Measurements from ENCODE around the gene MERTK.

MERTK gene

DNA sequence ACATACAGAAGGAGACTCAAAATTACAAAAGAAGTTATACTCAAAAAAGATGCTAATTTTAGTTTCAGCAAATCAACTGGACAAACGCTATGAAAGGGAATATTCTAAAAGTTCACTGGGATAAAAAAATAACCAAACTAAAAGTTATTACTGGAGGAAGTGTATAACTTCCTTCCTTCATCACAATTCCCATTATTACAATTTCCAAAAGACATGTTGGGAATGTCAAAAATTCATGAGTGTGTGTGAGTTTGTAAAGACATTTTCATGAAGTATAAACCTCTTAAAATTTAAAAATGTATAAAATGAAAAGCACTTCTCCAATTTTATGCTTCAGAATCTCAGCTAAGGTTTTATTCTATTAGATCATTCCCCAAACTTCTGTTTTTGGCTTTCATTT is 67.8 kb downstream of the MERTK start:
- Mint-ChIP-seq H3K9me3 (no peaks in the 10 kb centered on the region), H3K27ac (no peak overlapping the region), H3K27me3 (peaks cover 5% of the 10 kb centered on the region), H3K4me3 (no peak overlapping the region), H3K4me1 (no peaks in the 10 kb centered on the region), H3K36me3 (no peaks in the 10 kb centered on the region)
- DNase-seq (ENCODE audit: low spot score in 2 of 2): no peak
- ATAC-seq (ENCODE audit: low read depth): no peak

DNA sequence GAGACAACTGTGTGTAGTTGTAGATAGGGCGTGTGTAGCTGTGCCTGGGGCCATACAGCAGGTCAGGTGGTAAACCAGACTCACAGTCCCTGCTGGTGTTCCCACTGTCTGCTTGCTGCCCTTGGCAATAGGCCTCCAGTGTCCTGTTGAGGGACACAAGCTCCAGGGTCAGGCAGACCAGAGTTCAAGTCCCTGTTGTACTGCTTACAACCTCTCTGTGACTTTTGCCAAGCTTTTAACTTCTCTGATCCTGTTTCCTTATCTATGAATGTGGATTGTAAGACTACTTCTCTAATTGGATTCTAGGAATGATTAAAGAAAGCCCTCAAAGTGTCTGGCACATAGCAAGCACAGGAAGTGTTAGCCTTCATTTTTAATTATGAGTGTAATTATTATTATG is 68.6 kb downstream of the MERTK start:
- H3K4me3 Mint-ChIP-seq: no peak overlapping the region
- H3K27ac Mint-ChIP-seq: no peak overlapping the region
- ATAC-seq (ENCODE audit: low read depth): no peak
- no peaks in the 10 kb centered on the region for H3K4me1 Mint-ChIP-seq
- no peaks in the 10 kb centered on the region for H3K9me3 Mint-ChIP-seq
- DNase-seq (ENCODE audit: low spot score in 2 of 2): no peak
- no peaks in the 10 kb centered on the region for H3K36me3 Mint-ChIP-seq
- peaks cover 3% of the 10 kb centered on the region for H3K27me3 Mint-ChIP-seq

DNA sequence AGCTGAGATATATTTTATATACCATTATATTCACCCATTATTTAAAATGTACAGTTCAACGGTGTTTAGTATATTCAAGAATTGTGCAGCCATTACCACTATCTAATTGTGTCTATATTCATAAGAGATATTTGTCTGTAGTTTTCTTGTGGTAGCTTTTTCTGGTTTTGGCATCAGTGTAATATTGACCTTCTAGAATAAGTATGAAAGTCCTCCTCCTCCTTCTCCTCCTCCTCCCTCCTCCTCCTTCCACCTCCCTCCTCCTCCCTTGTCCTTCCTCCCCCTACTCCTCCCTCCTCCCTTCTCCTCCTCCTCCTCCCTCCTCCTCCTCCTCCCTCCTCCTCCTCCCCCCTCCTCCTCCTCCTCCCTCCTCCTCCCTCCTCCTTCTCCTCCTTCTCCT is 72.0 kb downstream of the MERTK start:
- ATAC-seq (ENCODE audit: low read depth): no peak
- H3K4me3 Mint-ChIP-seq: no peak overlapping the region
- no peaks in the 10 kb centered on the region for H3K9me3 Mint-ChIP-seq
- H3K36me3 Mint-ChIP-seq: no peaks in the 10 kb centered on the region
- H3K27me3 Mint-ChIP-seq: peaks cover 9% of the 10 kb centered on the region
- H3K4me1 Mint-ChIP-seq: peaks cover 2% of the 10 kb centered on the region
- no peak overlapping the region for H3K27ac Mint-ChIP-seq
- DNase-seq (ENCODE audit: low spot score in 2 of 2): no peak

DNA sequence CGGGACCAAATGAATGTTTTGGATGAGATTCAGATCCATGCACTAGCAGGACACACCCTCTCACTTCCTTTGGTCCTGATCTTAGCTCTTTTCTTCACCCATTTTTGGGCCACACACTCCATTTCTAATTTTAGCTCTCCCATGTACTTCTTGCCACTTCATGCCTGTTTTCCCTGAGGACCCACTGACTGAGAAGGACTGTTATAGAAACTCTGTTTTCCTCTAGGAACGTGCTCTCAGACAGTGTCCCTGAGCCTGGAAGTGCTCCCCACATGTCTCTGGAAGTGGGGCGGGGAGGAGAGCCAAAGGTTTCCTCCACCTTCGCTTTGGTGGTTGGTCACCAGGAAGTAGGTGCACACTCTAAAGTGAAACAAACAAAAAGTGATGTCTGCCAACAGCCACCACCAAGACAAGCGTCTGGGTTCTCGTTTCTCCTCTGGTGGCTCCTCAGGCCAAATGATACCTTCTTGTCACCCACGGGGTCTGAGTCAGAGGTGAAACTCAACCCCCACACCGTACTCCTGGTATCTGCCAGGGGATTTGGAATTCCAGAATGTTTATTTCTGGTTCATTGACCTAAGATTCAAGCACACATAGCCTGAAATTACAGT is 74.7 kb downstream of the MERTK start:
- Mint-ChIP-seq H3K4me1 (peaks cover 2% of the 10 kb centered on the region), H3K36me3 (peaks cover 9% of the 10 kb centered on the region), H3K27me3 (peaks cover 6% of the 10 kb centered on the region), H3K4me3 (peak overlapping the region; percentile 43), H3K9me3 (peaks cover 9% of the 10 kb centered on the region), H3K27ac (no peak overlapping the region)
- DNase-seq (ENCODE audit: low spot score in 2 of 2) (no peak), ATAC-seq (ENCODE audit: low read depth) (peak; percentile 41)

DNA sequence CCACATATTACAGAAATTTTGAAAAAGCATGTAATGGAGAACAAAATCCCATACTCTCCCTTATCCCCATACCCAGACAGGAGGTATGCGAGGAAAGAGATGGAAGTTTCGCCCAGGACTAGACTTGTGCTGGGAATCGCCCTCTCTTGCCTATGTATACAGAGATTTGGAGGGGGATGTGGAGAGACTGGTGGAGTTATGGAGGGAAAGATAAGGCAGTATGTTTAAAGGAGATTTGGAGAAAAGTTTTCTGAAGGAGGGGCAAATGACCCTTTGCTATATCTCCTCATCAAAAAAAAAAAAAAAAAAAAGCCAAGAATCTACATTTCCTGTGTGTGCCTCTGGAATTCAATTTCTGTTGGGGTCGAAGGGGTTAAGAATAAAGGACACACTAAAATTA is 75.3 kb downstream of the MERTK start:
- no peak overlapping the region for H3K27ac Mint-ChIP-seq
- no peak for DNase-seq (ENCODE audit: low spot score in 2 of 2)
- peaks cover 9% of the 10 kb centered on the region for H3K36me3 Mint-ChIP-seq
- no peak for ATAC-seq (ENCODE audit: low read depth)
- peaks cover 2% of the 10 kb centered on the region for H3K4me1 Mint-ChIP-seq
- H3K9me3 Mint-ChIP-seq: peaks cover 10% of the 10 kb centered on the region
- H3K27me3 Mint-ChIP-seq: peaks cover 6% of the 10 kb centered on the region
- H3K4me3 Mint-ChIP-seq: no peak overlapping the region

DNA sequence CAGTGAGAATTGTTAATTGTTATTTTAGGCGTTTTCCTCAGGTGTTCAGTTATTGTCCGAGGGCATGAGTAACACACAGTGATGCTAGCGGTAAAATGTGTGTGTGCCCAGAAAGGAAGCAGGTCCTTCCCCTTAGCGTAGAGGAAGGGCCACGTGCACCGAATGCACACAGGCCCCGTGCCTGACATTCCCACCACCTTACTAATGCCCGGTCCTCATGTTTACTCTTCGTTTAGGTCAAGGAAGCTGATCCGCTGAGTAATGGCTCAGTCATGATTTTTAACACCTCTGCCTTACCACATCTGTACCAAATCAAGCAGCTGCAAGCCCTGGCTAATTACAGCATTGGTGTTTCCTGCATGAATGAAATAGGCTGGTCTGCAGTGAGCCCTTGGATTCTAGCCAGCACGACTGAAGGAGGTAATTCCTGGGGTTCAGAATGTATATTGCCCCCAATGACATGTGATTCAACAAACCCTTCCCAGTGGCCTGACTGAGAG is 76.7 kb downstream of the MERTK start:
- no peak for ATAC-seq (ENCODE audit: low read depth)

DNA sequence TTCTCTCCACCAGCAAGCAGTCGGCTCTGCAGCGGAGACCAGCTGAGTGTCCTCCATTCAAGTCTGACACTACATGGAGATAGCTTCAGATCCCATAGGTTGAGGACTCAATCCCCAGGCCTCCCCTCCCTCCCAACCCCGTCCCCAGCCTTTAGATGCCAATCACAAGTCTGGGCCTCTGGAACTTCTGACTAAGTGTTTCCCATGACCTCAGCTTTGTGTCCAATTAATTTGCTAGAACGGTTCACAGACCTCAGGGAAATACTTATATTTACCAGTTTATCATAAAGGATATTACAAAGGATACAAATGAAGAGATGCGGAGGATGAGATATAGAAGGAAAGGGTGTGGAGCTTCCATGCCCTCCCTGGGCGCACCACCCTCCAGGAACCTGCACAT is 77.4 kb downstream of the MERTK start:
- Mint-ChIP-seq H3K4me3 (no peak overlapping the region), H3K9me3 (peaks cover 12% of the 10 kb centered on the region), H3K27me3 (peaks cover 6% of the 10 kb centered on the region), H3K36me3 (peaks cover 9% of the 10 kb centered on the region), H3K27ac (no peak overlapping the region), H3K4me1 (peaks cover 2% of the 10 kb centered on the region)
- ATAC-seq (ENCODE audit: low read depth) (no peak), DNase-seq (ENCODE audit: low spot score in 2 of 2) (no peak)

More for the DNA sequence above, 76.7 kb downstream of the MERTK start:
- Mint-ChIP-seq H3K36me3 (peaks cover 9% of the 10 kb centered on the region), H3K27me3 (peaks cover 6% of the 10 kb centered on the region), H3K4me1 (peaks cover 2% of the 10 kb centered on the region), H3K27ac (no peak overlapping the region), H3K4me3 (no peak overlapping the region), H3K9me3 (peaks cover 12% of the 10 kb centered on the region)
- no peak for DNase-seq (ENCODE audit: low spot score in 2 of 2)

DNA sequence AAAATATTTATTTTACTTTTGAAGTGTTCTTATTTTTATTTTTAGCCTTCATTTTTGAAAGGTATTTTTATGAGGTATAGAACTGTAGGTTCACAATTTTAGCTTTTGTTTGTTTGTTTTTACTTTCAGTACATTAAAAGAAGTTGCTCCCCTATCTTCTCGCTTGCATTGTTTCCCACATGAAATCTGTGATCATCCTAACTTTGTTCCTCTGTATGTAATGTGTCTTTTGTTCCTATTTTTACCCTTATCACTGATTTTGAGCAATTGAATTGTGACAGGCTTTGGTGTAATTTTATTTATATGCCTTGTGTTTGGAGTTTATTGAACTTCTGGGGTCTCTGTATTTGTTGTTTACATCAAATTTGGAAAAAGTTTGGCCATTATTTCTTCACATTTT is 78.8 kb downstream of the MERTK start:
- Mint-ChIP-seq H3K36me3 (peaks cover 9% of the 10 kb centered on the region), H3K27me3 (peaks cover 6% of the 10 kb centered on the region), H3K27ac (no peak overlapping the region), H3K9me3 (peaks cover 12% of the 10 kb centered on the region), H3K4me1 (peaks cover 2% of the 10 kb centered on the region), H3K4me3 (no peak overlapping the region)
- ATAC-seq (ENCODE audit: low read depth) (no peak), DNase-seq (ENCODE audit: low spot score in 2 of 2) (no peak)

DNA sequence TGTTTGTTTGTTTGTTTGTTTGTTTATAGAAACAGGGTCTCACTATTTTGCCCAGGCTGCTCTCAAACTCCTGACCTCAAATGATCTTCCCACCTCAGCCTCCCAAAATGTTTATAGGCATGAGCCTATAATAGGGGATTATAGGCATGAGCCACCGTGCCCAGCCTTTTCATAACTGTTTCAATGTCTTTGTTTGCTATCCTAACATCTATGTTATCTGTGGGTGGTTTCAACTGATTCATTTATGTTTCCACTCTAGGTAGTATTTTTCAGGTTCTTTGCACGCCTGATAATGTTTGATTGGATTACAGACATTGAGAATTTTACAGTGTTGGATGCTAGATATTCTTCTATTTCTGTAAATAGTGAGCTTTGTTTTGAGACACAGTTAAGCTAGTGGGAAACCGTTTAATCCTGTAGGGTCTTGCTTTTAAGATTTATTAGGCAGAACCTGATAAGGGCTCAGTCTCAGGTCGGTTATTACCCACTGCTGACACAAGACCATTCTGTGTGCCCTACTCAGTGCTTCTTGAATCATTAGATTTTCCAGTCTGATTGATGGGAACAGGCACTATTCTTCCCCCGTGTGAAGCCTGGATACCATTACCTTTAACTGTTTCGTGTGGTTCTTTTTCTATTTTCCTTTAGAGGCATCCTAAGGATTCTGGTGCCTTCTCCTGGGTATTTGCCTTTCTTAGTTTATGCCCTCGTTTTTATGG is 80.2 kb downstream of the MERTK start:
- no peak for ATAC-seq (ENCODE audit: low read depth)
- Mint-ChIP-seq H3K4me3 (no peak overlapping the region), H3K9me3 (peaks cover 12% of the 10 kb centered on the region), H3K36me3 (peaks cover 9% of the 10 kb centered on the region), H3K4me1 (peaks cover 3% of the 10 kb centered on the region), H3K27me3 (peaks cover 6% of the 10 kb centered on the region), H3K27ac (no peak overlapping the region)
- no peak for DNase-seq (ENCODE audit: low spot score in 2 of 2)

DNA sequence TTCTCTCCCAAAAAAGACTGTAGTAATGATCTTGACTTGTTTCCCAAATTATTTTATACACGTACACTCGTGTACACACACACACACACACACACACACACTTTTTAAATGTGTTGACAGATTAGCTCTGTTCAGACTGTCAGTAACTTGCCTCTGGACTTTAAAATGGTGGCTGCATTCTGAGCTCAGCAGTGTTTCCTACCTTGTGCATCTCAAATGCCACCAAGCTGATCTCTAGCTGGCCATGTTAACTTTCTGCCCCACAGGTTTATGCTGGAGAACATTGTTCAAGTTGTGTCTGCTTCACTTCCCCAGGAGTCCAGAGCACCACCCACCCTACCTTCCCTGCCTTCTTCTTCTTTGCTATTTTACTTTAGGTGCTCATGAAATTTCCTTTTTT is 83.3 kb downstream of the MERTK start:
- peaks cover 2% of the 10 kb centered on the region for H3K4me1 Mint-ChIP-seq

DNA sequence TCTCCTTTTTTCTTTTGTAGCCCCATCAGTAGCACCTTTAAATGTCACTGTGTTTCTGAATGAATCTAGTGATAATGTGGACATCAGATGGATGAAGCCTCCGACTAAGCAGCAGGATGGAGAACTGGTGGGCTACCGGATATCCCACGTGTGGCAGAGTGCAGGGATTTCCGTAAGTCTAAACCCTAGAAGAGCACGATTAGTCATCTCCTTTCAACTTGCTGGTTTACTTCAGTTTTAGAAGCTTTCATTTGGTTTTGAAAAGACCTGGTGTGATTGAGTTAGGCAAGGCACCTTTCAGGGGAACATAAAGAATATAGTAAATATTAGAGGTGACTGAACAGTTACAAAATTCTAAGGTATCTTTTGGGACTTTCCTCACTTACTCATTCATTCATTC is 84.4 kb downstream of the MERTK start:
- Mint-ChIP-seq H3K4me3 (no peak overlapping the region), H3K4me1 (peaks cover 2% of the 10 kb centered on the region), H3K27me3 (peaks cover 5% of the 10 kb centered on the region), H3K9me3 (peaks cover 6% of the 10 kb centered on the region), H3K27ac (no peak overlapping the region), H3K36me3 (peaks cover under 1% of the 10 kb centered on the region)
- DNase-seq (ENCODE audit: low spot score in 2 of 2) (no peak), ATAC-seq (ENCODE audit: low read depth) (no peak)

More for the DNA sequence above, 83.3 kb downstream of the MERTK start:
- Mint-ChIP-seq H3K27me3 (peaks cover 5% of the 10 kb centered on the region), H3K4me3 (no peak overlapping the region), H3K36me3 (peaks cover 8% of the 10 kb centered on the region), H3K9me3 (peaks cover 14% of the 10 kb centered on the region), H3K27ac (no peak overlapping the region)
- DNase-seq (ENCODE audit: low spot score in 2 of 2): no peak
- ATAC-seq (ENCODE audit: low read depth): no peak

DNA sequence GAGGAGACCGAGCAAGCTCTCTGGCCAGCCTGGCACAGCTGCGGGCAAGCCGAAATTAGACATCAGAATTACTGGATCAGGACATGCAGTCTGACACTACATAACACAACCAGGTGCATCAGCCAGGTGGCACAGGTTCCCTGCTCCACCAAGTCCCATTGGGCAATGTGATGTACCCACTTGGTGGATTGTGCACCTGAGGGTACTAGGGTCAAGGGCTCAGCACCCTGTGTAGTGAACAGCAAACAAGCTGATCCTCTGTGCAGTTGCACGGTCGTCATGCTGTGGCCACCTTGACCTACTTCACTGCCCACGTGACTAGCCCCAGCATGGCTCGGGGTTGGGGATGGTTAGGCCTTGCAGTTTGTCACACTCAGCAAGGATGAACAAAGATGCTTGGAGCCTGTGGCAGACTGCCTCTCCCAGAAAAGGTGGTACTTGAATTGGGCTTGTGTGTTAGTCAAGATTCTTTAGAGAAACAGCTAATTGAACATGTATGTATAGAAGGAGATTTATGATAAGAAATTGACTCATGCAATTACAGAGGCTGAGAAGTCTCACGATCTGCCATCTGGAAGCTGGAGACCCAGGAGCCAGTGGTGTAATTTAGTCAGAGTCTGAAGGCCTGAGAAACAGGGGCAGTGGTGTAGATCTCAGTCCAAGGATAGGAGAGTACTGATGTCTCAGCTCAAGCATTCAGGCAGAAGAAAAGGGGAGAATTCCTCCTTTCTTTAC is 85.2 kb downstream of the MERTK start:
- ATAC-seq (ENCODE audit: low read depth): no peak
- peaks cover 4% of the 10 kb centered on the region for H3K9me3 Mint-ChIP-seq
- no peaks in the 10 kb centered on the region for H3K36me3 Mint-ChIP-seq
- H3K27ac Mint-ChIP-seq: no peak overlapping the region
- DNase-seq (ENCODE audit: low spot score in 2 of 2): no peak
- H3K4me1 Mint-ChIP-seq: peaks cover 2% of the 10 kb centered on the region
- H3K4me3 Mint-ChIP-seq: no peak overlapping the region
- peaks cover 5% of the 10 kb centered on the region for H3K27me3 Mint-ChIP-seq

DNA sequence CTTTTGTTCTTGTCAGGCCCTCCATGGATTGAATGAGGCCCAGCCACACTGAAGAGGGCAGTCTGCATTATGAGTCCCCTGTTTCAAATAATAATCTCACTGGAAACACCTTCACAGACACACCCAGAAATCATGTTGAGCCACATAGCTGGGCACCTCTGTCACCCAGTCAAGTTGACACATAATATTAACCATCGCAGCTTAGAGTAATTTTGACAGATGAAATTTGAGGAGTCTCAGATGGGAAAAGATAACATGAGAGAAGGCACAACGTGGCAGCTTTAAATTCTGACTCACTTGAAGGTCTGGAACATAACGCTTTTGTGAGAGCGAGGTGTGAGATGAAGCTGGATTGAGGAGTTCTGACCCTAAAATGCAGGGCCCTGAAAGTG is 85.8 kb downstream of the MERTK start:
- H3K36me3 Mint-ChIP-seq: no peaks in the 10 kb centered on the region
- ATAC-seq (ENCODE audit: low read depth) (no peak), DNase-seq (ENCODE audit: low spot score in 2 of 2) (no peak)
- peaks cover 5% of the 10 kb centered on the region for H3K27me3 Mint-ChIP-seq
- peaks cover 2% of the 10 kb centered on the region for H3K4me1 Mint-ChIP-seq
- no peak overlapping the region for H3K27ac Mint-ChIP-seq
- no peak overlapping the region for H3K4me3 Mint-ChIP-seq
- H3K9me3 Mint-ChIP-seq: peaks cover 4% of the 10 kb centered on the region

DNA sequence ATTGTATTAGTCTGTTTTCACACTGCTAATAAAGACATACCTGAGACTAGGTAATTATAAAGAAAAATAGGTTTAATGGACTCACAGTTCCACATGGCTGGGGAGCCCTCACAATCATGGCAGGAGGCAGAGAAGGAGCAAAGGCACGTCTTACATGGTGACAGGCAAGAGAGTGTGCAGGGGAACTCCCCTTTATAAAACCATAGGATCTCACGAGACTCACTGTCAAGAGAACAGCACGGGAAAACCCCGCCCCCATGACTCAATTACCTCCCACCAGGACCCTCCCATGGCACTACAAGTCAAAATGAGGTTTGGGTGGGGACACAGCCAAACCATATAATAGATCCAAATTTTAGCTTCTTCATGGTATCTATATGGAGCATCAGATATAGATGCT is 87.1 kb downstream of the MERTK start:
- peaks cover 2% of the 10 kb centered on the region for H3K9me3 Mint-ChIP-seq
- no peak for DNase-seq (ENCODE audit: low spot score in 2 of 2)
- H3K4me1 Mint-ChIP-seq: peaks cover 2% of the 10 kb centered on the region
- peaks cover 5% of the 10 kb centered on the region for H3K27me3 Mint-ChIP-seq
- H3K36me3 Mint-ChIP-seq: no peaks in the 10 kb centered on the region
- H3K27ac Mint-ChIP-seq: no peak overlapping the region
- no peak for ATAC-seq (ENCODE audit: low read depth)
- H3K4me3 Mint-ChIP-seq: no peak overlapping the region

Data from memory B cell (primary cell).